ENCODE measurements around the gene KCNJ16.

DNA sequence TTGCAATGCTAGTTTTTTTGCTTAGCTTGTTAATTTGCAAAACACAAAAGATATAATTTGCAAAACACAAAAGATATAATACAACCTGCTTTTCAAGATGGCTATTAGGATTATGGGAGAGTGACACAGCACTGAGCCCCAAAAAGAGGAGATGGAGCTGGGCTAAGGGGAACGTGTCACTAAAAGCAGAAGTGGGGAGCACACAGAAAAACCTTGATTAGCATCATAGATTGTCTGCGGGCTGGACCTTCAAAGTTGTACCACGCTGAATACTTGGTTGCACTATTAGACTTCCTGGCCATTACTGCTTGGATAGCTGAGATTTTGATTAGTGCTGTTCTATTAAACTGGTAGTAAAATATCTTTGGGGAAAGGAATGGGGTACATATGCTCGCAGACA is 36.2 kb downstream of the KCNJ16 start:
- TF ChIP-seq SUZ12 (IDR thresholded peaks at IDR 0.05; ENCODE audit: extremely low read depth, insufficient read depth, insufficient read length) (no peak), ZNF274 (IDR thresholded peaks at IDR 0.05; ENCODE audit: low read depth, low read length) (no peak)

Measured in NT2/D1 (cell line).